ENCODE data around the gene ATG13. TPM values are rescaled to one million over a fixed set of nuclear protein-coding genes. Genes with fewer than 3 reads are reported as not detected.
"Not testable (repeated sequence)": the region's sequence is repeated elsewhere in the genome, so short reads cannot be mapped to it uniquely, and the experiment has no call there.

Gene ATG13
- polyA plus RNA-seq, 3 donors = 28.9 to 63.3 (median 36.4) TPM

DNA sequence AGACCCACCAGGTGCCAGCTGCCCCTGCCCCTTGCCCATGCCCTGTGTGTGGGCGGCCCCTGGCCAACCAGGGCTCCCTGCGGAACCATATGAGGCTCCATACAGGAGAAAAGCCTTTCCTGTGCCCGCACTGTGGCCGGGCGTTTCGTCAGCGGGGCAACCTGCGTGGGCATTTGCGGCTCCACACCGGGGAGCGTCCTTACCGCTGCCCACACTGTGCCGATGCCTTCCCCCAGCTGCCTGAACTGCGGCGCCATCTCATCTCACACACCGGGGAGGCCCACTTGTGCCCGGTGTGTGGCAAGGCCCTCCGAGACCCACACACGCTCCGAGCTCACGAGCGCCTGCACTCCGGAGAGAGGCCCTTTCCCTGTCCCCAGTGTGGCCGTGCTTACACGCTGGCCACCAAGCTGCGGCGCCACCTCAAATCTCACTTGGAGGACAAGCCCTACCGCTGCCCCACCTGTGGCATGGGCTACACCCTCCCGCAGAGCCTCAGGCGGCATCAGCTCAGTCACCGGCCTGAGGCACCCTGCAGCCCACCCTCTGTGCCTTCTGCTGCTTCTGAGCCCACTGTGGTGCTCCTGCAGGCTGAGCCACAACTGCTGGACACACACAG is 87.8 kb downstream of the ATG13 start:
- 96 to 97% (median 97%) methylated on average over 24 to 31 of the region's 31 CpGs for WGBS, 3 donors
- H3K27ac ChIP-seq (ENCODE audit: low read depth, low read length) = no peak overlapping the region

- H3K27ac ChIP-seq (ENCODE audit: low read depth, low read length) = no peak overlapping the region
- 79 to 90% (median 90%) methylated on average over 7 of the region's 7 CpGs for WGBS, 3 donors
These were observed 89.5 kb downstream of the ATG13 start for GRCh38 chr11:46706886-46707285.

DNA sequence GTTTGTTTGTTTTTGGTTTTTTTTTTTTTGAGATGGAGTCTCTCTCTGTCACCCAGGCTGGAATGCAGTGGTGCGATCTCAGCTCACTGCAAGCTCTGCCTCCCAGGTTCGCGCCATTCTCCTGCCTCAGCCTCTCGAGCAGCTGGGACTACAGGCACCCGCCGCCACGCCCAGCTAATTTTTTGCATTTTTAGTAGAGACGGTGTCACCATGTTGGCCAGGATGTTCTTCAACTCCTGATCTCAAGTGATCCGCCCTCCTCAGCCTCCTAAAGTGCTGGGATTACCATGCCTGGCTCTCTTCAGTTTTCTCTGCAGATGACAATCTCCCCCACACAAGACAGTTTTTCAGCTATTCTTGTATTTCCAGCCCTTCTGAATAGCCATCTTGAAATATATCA is 92.0 kb downstream of the ATG13 start:
- not testable (repeated sequence) for H3K27ac ChIP-seq (ENCODE audit: low read depth, low read length)
- 89 to 96% (median 95%) methylated on average over 9 of the region's 9 CpGs for WGBS, 3 donors

- WGBS, 3 donors = 46 to 73% (median 61%) methylated on average over 10 of the region's 10 CpGs
- H3K27ac ChIP-seq (ENCODE audit: low read depth, low read length) = no peak overlapping the region
These were observed 93.5 kb downstream of the ATG13 start for GRCh38 chr11:46710821-46711269.

DNA sequence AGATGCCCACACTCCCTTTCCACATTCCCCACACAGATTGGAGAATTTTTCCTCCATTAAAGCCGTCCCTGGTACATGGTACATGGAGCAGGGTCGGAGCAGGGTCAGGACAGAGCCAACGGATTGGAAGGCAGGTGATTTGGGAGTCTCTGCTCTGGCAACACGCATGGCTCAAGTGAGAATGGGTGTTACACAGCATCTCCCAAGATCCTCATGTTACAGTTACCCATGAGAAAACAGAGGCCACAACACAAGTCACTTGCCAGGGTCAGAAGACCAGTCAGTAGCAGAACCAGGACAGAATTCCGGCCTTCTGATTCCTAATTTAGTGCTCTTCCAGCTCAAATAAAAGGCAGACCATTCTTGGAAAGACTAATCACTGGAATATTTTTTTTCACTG is 94.0 kb downstream of the ATG13 start:
- H3K27ac ChIP-seq (ENCODE audit: low read depth, low read length) = no peak overlapping the region
- WGBS, 3 donors = 74 to 77% (median 76%) methylated on average over 5 of the region's 5 CpGs

DNA sequence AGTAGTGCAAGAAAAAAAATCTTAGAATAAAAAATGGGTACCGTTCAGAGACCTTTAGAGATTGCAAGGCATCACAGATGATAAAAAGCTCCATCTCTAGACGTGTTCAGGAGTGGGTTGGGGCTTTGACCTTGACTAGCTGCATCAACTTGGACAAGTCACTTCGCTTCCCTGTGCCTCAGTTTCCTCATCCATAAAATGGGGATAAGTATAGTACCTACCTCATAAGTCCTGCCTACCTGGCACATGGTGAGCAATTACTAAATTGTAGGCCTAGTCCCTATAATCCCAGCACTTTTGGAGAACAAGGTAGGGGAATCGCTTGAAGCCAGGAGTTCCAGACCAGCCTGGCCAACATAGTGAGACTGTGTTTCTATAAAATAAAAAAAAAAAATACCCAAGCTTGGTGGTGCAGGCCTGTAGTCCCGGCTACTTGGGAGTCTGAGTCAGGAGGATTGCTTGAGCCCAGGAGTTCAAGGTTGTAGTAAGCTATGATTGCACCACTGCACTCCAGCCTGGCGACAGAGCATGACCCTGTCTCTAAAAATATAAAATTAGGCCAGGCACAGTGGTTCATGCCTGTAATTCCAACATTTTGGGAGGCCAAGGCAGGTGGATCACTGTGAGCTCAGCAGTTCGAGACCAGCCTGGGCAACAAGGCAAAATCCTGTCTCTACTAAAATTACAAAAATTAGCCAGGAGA is 95.7 kb downstream of the ATG13 start:
- no peak overlapping the region for H3K27ac ChIP-seq (ENCODE audit: low read depth, low read length)
- 91 to 93% (median 92%) methylated on average over 7 of the region's 7 CpGs for WGBS, 3 donors

- not testable (repeated sequence) for H3K27ac ChIP-seq (ENCODE audit: low read depth, low read length)
- 93 to 98% (median 96%) methylated on average over 2 of the region's 2 CpGs for WGBS, 3 donors
These were observed 100.4 kb downstream of the ATG13 start for GRCh38 chr11:46717825-46718154.

GRCh38 chr11:46718155-46719019 is 101.0 kb downstream of the ATG13 start:
- no peak overlapping the region for H3K27ac ChIP-seq (ENCODE audit: low read depth, low read length)
- WGBS, 3 donors = 64 to 80% (median 77%) methylated on average over 11 of the region's 11 CpGs

GRCh38 chr11:46719048-46719542 is 101.7 kb downstream of the ATG13 start, which contains the start of gene F2:
F2 (plus strand) TSS chr11:46719213; CDS start chr11:46719236, 23 bp downstream.
- H3K27ac ChIP-seq (ENCODE audit: low read depth, low read length) = no peak within 1 kb of the TSS
- 71 to 76% (median 74%) methylated on average over 7 of the region's 7 CpGs for WGBS, 3 donors

- no peak overlapping the region for H3K27ac ChIP-seq (ENCODE audit: low read depth, low read length)
- WGBS, 3 donors = 90 to 95% (median 91%) methylated on average over 25 of the region's 25 CpGs
These were observed 102.3 kb downstream of the ATG13 start for GRCh38 chr11:46719543-46720218.

GRCh38 chr11:46721286-46721685 is 103.9 kb downstream of the ATG13 start:
- WGBS, 3 donors = 78 to 84% (median 82%) methylated on average over 6 of the region's 6 CpGs

DNA sequence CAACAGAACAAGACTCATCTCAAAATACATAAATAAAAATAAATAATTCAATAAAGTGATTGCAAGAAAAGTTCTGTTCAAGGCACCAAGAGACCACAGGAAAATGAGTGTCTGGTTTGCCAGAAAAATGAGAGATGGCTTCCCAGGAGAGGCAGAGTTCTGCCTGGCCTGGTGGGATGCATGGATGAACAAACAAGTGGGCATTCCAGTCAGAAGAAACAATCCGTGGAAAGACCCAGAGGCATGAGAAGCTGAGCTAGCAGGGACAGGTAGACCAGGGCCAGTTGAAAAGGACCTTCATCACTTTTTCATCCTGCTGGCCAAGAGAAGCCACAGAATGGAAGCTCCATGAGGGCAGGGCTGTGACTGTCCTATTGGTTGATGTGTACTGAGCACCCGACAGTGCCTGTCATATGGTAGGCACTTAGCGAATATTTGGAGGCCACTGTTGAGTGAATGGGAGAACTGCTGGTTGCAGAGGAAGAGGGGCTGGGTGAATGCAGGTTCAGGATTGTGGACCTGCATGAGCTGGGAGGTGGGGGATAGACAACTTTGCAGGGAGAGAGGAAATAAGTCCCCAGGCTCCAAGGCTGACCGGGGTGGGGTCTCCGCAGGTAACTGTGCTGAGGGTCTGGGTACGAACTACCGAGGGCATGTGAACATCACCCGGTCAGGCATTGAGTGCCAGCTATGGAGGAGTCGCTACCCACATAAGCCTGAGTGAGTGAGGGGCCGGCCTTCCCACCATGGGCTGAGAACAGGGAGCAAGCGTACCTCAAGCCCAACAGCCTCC is 105.4 kb downstream of the ATG13 start:
- 89 to 92% (median 90%) methylated on average over 11 of the region's 11 CpGs for WGBS, 3 donors
- H3K27ac ChIP-seq (ENCODE audit: low read depth, low read length) = no peak overlapping the region

More at GRCh38 chr11:46721286-46721685, 103.9 kb downstream of the ATG13 start:
- no peak overlapping the region for H3K27ac ChIP-seq (ENCODE audit: low read depth, low read length)

DNA sequence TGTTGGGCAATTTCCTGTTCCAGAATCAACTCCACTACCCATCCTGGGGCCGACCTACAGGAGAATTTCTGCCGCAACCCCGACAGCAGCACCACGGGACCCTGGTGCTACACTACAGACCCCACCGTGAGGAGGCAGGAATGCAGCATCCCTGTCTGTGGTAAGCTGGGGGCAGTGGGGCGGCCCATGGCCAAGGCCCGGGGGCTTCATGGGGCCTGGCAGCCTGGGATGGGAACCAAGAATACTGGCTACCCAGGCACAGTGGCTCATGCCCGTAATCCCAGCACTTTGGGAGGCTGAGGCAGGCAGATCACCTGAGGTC is 106.0 kb downstream of the ATG13 start:
- 70 to 83% (median 73%) methylated on average over 8 of the region's 8 CpGs for WGBS, 3 donors

GRCh38 chr11:46724088-46724487 is 106.7 kb downstream of the ATG13 start:
- no peak overlapping the region for H3K27ac ChIP-seq (ENCODE audit: low read depth, low read length)

More for the DNA sequence above, 106.0 kb downstream of the ATG13 start:
- H3K27ac ChIP-seq (ENCODE audit: low read depth, low read length) = no peak overlapping the region

More at GRCh38 chr11:46724088-46724487, 106.7 kb downstream of the ATG13 start:
- 63 to 72% (median 66%) methylated on average over 8 of the region's 8 CpGs for WGBS, 3 donors
